GM20431 (cell line): ENCODE results near the gene MEGF8.

ENCODE experiments used
- in situ Hi-C: fragments of 300-500 bp; cut with MseI, MboI; formaldehyde crosslinking; loops from one replicate; pipeline ENCODE4 v1.15.0; 2020; ENCODE audit warnings: low sequenced_read_pairs; ENCODE audit not compliant: unreplicated experiment

MEGF8 gene

DNA sequence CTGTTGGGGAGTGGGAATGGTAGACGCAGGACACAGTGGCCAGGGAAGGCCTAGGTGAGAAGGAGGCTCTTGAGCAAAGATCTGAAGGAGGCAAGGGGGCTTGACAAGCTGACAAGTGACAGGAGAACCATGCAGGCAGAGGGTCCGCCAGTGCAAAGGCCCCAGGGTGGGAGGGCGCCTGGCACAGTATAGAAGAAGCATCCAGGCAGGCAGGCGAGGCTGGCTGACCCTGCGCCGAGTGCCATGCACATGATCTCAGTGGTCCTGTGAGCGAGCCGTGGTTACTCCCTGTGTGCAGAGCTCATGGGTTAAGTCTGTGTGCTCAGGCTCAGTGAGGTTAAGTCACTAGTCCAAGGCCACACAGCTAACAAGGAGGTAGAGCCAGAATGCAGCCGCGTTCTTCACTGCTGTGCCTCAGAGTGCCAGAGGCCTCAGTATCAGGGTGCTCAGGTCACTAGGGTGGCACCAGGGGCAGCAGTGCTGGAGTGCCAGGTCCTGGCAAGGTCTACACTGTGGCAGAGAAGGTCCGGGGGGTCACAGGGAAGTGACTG, 49.5 kb downstream of the MEGF8 start:
- in situ Hi-C loops: no loop called here

- in situ Hi-C loops: no loop called here
Observed at GRCh38 chr19:42375415-42376176, 50.2 kb downstream of the MEGF8 start.

- in situ Hi-C loops: no loop called here
Observed at GRCh38 chr19:42376177-42376555, 50.7 kb downstream of the MEGF8 start.

GRCh38 chr19:42378225-42379215, 53.1 kb downstream of the MEGF8 start:
- in situ Hi-C loops: no loop called here

DNA sequence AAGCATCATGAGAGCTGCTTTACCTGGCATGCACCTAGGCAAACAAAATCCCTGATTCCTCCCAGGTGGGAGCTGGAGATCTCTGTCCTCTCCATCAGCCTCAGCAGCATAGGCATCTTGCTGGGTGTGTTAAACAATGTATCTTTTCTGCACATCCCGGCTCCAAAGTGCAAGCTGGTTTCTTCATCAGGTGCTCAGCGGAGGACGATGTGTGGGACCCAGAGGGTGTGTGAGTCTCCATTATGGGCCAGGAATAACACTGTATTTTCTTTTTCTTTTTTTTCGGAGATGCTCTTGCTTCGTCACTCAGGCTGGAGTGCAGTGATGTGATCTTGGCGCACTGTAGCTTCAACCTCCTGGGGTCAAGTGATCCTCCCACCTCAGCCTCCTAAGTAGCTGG, 54.7 kb downstream of the MEGF8 start:
- in situ Hi-C loops: no loop called here

DNA sequence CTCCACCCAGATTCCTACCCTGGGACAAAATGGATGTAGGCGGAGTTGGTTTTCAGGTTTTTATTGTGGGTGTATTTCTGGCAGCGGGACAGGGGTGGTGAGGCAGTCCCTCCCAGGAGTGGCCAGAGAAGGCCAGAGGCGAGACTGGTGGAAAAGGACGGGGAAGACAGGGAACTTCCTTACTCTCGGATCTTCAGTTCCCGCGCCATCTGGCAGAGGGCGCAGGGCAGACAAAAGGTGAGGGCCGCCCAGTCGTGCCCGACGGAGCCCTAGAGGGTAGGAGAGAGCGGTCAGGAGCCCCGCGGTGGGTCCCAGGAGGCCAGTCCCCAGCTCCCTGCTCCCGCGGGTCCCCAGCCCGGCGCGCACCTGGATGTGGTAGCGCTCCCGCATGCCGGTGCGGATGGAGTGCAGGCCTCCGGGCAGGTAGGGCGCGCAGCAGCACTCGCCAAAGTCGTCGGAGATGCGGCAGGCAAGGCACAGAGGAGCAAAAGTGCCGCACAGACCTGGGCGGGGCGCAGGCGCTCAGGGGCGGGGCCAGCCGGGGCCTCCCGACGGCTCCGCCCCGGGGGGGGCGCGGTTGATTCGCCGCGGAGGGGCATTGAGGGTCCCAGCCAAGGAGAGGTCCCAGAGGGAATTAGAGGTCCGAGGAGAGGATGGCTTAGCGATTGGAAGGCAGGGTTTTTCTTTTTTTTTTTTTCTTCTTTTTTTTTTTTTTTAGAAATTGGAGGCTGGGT, 61.7 kb downstream of the MEGF8 start:
- in situ Hi-C loops: no loop called here

- in situ Hi-C loops: no loop called here
Observed at GRCh38 chr19:42388851-42389489, 63.5 kb downstream of the MEGF8 start.

GRCh38 chr19:42389899-42390298, 64.5 kb downstream of the MEGF8 start, which contains the start of gene CNFN:
CNFN (minus strand) TSS chr19:42390297; CDS start chr19:42389037, 1,260 bp downstream.
- in situ Hi-C loops: no loop called here

- in situ Hi-C loops: no loop called here
Observed at GRCh38 chr19:42392165-42392564, 66.7 kb downstream of the MEGF8 start.

DNA sequence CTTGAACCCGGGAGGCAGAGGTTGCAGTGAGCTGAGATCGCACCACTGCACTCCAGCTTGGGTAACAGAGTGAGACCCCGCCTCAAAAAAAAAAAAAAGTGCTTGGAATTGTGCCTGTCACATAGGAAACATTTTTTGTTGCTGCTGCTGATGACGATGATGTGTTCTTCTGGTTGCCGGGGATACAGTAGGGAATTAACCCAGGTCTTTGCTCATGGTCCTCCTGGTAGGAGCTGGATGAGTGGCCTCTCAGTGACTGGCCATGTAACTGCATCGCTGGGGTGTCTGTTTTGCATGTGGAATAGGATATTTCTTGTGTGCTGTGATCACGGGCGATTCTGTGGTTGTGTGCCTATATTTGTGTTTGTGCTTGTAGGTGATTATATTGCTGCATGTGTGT, 69.3 kb downstream of the MEGF8 start:
- in situ Hi-C loops: no loop called here

DNA sequence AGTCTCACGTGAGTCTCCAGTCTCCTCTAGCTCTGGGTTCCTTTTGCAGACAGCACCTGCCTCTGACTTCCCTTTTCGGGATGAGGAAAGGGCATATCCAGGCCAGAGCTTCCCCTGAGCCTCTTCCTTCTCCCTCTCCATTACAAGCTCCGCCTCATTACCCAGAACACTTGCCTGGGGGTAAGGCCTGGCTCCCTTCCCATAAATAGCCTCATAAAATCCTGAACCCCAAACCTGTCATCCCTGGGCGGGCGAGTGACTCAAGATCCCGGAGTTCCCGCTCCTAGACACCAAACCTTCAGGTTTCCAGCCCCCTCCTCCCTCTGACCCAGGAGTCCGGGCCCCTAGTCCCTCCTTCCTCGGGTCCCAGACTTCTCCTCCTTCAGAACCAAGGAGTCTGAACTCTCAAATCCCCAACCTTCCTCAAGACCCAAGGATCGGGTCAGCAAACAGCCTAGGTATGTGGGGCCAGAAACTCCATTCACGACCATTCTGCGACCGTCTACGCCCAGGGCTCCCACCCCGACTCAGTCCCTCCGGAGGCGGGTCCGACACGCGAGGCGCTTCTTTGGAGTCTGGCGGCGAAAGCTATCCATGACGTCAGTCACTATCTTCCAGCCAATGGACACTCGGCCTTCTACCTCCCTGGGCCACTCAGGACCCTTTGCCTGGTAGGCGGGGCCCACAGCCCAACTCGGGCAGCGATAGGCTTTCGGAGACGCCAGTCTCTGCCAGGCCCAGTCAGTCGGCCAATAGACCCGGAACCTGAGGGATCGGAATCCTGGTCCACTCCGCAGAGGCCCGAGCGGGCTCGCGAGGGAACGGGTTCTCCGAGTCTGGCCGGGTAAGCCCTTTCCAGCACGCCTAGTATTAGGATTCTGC, 71.2 kb downstream of the MEGF8 start:
- in situ Hi-C loops: no loop called here

GRCh38 chr19:42397263-42398166, 72.1 kb downstream of the MEGF8 start:
- in situ Hi-C loops: no loop called here

GRCh38 chr19:42400404-42400803, 75.0 kb downstream of the MEGF8 start:
- in situ Hi-C loops: no loop called here

DNA sequence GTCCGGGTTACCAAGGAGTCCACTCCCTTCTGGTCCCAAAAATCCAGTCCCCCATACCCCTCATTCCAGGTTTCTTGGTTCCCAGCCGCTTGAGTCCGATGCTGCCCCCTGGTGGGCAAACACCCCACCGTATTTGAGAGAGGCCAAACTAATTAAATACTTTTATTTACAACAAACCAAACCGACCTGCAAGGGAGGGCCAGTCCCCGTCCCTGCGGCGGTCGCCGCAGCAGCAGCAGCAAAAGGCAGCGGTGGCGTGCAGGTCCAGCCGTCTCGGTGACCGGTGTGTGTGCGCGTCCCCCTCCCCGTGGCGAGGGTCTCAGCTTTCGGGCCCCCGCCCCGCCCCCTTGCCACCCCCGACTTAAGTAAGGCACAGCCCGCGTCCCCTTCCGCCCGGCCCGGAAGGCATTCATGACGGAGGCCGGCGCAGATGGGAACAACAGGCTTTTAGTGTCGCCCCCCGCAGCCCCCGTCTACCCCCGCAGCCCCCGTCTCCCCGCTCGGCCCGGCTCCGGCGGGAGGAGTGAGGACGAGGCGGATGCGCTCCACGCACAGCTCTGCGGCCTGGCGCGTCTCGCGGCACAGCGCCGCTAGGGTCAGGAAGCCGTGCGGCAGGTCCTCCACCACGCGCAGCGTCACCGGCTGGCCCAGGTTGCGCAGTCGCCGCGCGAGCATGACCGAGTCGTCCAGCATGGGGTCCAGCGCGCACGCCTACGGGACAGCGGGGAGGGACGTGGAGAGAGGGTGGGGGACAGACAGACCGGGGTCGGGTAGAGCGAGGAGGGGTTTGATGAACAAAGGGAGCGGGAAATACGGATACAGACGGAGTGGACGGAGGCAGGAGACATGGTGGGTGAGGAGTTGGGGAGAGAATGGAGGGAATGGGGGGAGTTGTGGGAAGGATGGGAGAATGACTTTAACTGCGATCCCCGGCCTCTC, 76.2 kb downstream of the MEGF8 start:
- in situ Hi-C loops: no loop called here

GRCh38 chr19:42402376-42403116, 77.1 kb downstream of the MEGF8 start:
- in situ Hi-C loops: no loop called here

DNA sequence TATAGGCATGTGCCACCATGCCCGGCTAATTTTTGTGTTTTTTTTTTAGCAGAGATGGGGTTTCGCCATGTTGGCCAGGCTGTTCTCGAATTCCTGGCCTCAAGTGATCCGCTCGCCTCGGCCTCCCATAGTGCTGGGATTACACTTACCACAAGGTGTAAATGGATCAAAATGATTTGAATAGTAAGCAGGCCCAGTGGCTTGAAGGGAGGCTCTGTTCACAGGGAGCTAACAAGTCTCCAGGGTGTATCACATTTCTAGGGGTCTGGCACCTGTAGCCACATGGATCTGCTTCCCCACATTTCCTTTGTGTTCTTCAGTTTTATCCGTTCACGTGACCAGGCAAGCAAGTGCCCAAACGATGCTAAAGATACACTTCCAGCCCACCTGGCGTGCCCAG, 78.2 kb downstream of the MEGF8 start:
- in situ Hi-C loops: no loop called here
